ENCODE measurements around the gene TAOK3. TPM values are rescaled to one million over a fixed set of nuclear protein-coding genes. Genes with fewer than 3 reads are reported as not detected.

TAOK3 gene
- total RNA-seq, 1 experiment from 2014 or later = 8.5 TPM

- DNase-seq (ENCODE audit: low read depth) = no peak
- in situ Hi-C loops (cut with HindIII; ENCODE audit: low pct_unique_long_range_greater_than_20kb, low sequenced_read_pairs) = no loop called here
These were observed 21.7 kb downstream of the TAOK3 start for GRCh38 chr12:118350908-118351559.

GRCh38 chr12:118347916-118348315 is 24.8 kb downstream of the TAOK3 start:
- DNase-seq (ENCODE audit: low read depth) = no peak
- in situ Hi-C loops (cut with HindIII; ENCODE audit: low pct_unique_long_range_greater_than_20kb, low sequenced_read_pairs) = no loop called here

DNA sequence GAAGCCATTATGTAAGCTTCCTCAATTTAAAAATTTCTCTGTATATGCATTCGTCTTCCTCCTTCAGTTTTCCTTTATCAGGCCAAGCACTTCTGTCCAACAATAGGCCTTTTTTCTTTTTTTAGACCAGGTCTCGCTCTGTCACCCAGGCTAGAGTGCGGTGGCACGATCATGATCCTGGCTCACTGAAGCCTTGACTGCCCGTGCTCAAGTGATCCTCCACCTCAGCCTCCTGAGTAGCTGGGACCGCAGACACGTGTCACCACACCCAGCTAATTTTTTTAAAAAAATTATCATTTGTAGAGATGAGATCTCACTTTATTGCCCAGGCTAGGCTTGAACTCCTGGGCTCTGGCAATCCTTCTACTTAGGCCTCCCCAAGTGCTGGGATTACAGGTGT is 25.8 kb downstream of the TAOK3 start:
- DNase-seq (ENCODE audit: low read depth) = no peak
- in situ Hi-C loops (cut with HindIII; ENCODE audit: low pct_unique_long_range_greater_than_20kb, low sequenced_read_pairs) = no loop called here

DNA sequence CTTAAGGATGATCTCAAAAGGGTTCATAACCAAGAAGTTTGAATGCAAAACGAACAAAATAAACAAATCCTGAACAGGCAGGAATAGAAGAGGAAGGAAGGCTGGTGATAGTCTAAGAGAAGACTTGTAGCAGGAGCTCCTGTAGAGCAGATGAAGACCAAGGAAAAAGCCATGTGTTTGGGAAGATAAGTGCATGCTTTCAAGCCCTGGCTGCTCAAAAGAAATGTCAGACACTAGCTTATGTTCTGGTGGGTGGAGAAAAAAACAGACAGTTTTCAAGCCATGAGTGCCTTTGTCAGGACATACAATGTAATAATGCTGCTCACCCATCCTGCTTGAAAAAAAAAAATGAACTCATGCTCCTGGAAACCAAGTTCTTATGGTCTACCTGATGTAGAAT is 27.4 kb downstream of the TAOK3 start:
- in situ Hi-C loops (cut with HindIII; ENCODE audit: low pct_unique_long_range_greater_than_20kb, low sequenced_read_pairs) = no loop called here
- DNase-seq (ENCODE audit: low read depth) = no peak

GRCh38 chr12:118344829-118345228 is 27.9 kb downstream of the TAOK3 start:
- DNase-seq (ENCODE audit: low read depth) = peak; percentile 29
- in situ Hi-C loops (cut with HindIII; ENCODE audit: low pct_unique_long_range_greater_than_20kb, low sequenced_read_pairs) = no loop called here

DNA sequence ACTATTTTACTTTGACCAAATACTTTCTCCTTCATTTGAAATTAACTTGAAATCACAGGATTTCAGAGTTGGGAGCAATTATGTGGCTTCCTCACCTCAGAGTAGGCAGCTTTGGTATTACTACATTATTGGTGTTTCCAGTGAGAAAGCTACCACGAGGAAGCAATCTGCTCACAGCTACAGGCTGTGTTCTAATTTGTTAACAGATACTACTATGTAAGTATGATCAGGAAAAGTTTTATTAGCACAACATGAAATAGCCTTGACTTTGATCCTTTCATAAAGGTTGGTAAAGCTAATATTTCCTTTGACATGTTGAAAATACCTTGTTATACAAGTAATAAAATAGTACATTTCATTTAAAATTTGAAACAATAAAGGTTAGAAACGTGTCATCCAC is 30.6 kb downstream of the TAOK3 start:
- in situ Hi-C loops (cut with HindIII; ENCODE audit: low pct_unique_long_range_greater_than_20kb, low sequenced_read_pairs) = no loop called here

GRCh38 chr12:118337194-118337838 is 35.4 kb downstream of the TAOK3 start:
- DNase-seq (ENCODE audit: low read depth) = no peak
- in situ Hi-C loops (cut with HindIII; ENCODE audit: low pct_unique_long_range_greater_than_20kb, low sequenced_read_pairs) = no loop called here

More for the DNA sequence above, 30.6 kb downstream of the TAOK3 start:
- no peak for DNase-seq (ENCODE audit: low read depth)

DNA sequence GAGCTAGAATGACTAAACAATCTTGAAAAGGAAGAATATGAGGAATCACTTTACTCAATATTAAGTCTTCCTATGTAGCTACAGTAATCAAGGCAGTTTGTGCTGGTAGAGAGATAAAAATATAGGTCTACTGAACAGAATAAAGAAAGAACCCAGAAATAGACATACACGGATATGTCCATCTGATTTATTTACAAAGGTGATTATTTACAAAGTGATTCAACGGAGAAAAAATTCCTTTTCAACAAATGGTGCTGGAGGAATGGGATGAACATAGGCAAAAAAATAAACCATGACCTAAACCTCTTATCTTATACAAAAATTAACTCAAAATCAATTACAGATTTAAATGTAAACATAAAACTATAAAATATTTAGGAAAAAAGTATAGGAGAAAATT is 36.6 kb downstream of the TAOK3 start:
- in situ Hi-C loops (cut with HindIII; ENCODE audit: low pct_unique_long_range_greater_than_20kb, low sequenced_read_pairs) = no loop called here
- DNase-seq (ENCODE audit: low read depth) = no peak

DNA sequence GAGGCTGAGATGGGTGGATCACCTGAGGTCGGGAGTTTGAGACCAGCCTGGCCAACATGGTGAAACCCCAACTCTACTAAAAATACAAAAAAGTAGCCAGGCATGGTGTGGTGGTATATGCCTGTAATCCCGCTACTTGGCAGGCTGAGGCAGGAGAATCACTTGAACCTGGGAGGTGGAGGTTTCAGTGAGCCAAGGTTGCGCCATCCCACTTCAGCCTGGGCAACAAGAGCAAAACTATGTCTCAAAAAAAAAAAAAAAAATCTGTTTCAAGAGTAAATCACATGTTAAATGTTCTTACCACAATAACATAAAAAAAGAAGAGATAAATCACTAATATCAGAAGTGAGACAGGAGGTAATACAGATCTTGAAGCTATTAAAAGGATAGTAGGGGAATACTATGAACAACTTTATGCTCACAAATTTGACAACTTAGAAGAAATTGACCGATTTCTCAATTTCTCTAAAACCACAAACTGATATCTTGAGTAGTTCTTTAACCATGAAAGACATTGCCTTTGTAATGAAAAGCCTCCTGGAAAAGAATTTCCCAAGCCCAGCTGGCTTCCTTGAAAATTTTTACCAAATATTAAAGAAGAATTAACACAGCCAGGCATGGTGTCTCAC is 37.7 kb downstream of the TAOK3 start:
- in situ Hi-C loops (cut with HindIII; ENCODE audit: low pct_unique_long_range_greater_than_20kb, low sequenced_read_pairs) = no loop called here
- DNase-seq (ENCODE audit: low read depth) = no peak

GRCh38 chr12:118334241-118334640 is 38.5 kb downstream of the TAOK3 start:
- no peak for DNase-seq (ENCODE audit: low read depth)
- in situ Hi-C loops (cut with HindIII; ENCODE audit: low pct_unique_long_range_greater_than_20kb, low sequenced_read_pairs) = no loop called here

DNA sequence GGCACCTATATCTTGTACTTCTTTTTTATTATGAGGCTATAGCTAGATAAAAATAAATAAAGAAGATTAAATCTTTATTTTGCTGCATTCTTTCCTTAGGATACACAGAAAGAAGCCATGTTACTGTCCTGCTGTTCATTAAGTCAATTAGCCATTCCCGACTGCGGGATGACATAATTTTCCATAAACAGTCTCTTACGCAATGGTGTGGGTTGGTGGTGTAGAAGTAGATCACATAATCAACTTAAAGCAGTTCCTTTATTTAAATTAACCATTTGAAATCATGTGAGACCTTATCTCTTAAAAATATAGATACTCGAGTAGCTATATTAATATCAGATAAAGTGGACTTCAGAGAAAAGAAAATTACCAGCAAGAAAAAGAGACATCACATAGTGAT is 40.2 kb downstream of the TAOK3 start:
- no peak for DNase-seq (ENCODE audit: low read depth)
- in situ Hi-C loops (cut with HindIII; ENCODE audit: low pct_unique_long_range_greater_than_20kb, low sequenced_read_pairs) = no loop called here

- in situ Hi-C loops (cut with HindIII; ENCODE audit: low pct_unique_long_range_greater_than_20kb, low sequenced_read_pairs) = no loop called here
- no peak for DNase-seq (ENCODE audit: low read depth)
These were observed 42.2 kb downstream of the TAOK3 start for GRCh38 chr12:118330421-118331018.

DNA sequence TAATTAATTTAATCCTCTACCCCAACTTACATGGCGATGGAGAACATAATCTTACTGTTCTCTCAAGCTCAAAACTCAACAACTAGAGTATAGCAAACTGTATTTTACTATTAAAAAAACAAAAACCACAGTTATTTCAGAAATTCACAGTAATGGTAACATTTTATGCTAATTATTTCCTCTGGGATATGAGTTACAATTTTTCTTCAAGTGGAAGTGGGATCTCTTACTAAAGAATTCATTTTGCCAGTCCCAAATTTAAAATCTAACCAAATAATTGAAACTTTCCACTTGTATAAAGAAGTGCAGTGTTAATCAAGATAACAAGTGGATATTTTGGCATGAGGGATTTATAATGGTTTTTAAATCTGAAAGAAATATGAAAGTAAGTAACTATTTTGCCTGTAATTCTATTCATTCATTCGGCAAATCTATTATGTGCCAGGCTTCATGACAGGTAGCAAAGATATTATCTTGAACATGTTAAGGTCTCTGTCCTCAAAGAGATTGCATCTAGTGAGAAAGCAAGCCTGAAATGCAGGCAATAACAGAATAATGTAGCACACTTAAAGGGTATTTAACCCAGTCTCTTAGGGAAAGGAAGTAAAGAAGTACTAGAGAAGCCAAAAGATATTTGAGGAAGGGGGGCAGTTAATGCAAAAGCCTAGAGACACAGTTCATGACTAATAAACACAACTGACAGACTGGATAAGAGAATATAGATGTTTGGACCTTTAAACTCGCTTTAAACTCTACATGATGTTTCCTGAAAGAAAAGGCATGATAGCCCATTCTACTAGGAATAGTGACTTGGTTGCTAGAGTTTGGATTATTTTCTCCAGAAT is 44.0 kb downstream of the TAOK3 start:
- in situ Hi-C loops (cut with HindIII; ENCODE audit: low pct_unique_long_range_greater_than_20kb, low sequenced_read_pairs) = no loop called here

GRCh38 chr12:118327391-118327790 is 45.3 kb downstream of the TAOK3 start:
- in situ Hi-C loops (cut with HindIII; ENCODE audit: low pct_unique_long_range_greater_than_20kb, low sequenced_read_pairs) = no loop called here
- DNase-seq (ENCODE audit: low read depth) = no peak

More for the DNA sequence above, 44.0 kb downstream of the TAOK3 start:
- no peak for DNase-seq (ENCODE audit: low read depth)

DNA sequence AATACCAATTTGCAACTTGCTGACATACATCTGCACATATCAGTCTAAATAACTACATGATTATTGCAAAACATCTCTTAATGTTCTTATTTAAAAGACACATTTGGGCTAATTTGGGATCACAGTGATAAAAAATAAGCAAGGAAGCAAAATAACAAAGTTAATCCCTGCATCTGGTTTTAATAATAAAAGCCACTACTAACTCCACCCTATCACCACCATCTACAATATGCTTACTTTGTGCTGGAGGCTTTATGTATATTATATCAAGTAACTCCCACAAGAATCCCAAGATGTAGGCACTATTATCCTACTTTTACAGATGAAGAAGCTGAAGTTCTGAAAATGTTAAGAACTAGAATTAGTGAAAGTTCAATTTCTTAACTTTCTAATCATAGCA is 45.7 kb downstream of the TAOK3 start:
- in situ Hi-C loops (cut with HindIII; ENCODE audit: low pct_unique_long_range_greater_than_20kb, low sequenced_read_pairs) = no loop called here
- no peak for DNase-seq (ENCODE audit: low read depth)

- DNase-seq (ENCODE audit: low read depth) = no peak
- in situ Hi-C loops (cut with HindIII; ENCODE audit: low pct_unique_long_range_greater_than_20kb, low sequenced_read_pairs) = no loop called here
These were observed 47.6 kb downstream of the TAOK3 start for GRCh38 chr12:118325081-118325480.

DNA sequence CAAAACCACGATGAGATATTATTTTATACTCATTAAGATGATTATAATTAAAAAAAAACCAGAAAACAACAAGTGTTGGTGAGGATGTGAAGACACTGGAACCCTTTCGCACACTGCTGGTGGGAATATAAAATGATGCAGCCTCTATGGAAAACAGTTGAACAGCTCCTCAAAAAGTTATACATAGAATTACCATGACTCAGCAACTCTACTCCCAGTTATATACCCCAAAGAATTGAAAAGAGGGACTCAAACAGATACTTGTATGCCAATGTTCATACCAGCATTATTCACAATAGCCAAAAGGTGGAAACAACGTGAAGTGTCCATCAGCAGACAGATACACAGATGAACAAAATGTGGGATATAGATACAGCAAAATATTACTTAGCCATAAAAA is 53.1 kb downstream of the TAOK3 start:
- DNase-seq (ENCODE audit: low read depth) = no peak
- in situ Hi-C loops (cut with HindIII; ENCODE audit: low pct_unique_long_range_greater_than_20kb, low sequenced_read_pairs) = no loop called here

DNA sequence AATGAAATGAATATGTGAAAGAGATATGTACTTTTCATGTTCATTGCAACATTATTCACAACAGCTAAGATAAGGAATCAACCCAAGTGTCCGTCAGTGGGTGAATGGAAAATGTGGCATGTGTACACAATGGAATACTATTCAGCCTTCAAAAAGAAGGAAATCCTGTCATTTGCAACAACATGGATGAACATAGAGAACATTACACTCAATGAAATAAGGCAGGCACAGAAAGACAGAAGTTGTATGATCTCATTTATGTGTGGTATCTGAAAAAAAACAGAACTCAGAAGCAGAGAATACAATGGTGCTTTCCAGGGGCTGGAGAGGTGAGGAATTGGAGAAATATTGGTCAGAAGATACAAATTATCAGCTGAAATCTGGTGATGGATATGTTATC is 54.0 kb downstream of the TAOK3 start:
- in situ Hi-C loops (cut with HindIII; ENCODE audit: low pct_unique_long_range_greater_than_20kb, low sequenced_read_pairs) = no loop called here
- no peak for DNase-seq (ENCODE audit: low read depth)

- in situ Hi-C loops (cut with HindIII; ENCODE audit: low pct_unique_long_range_greater_than_20kb, low sequenced_read_pairs) = no loop called here
- no peak for DNase-seq (ENCODE audit: low read depth)
These were observed 55.0 kb downstream of the TAOK3 start for GRCh38 chr12:118317729-118318128.

Data from Caki2 (cell line).